GM19238 (cell line): ENCODE results near the gene SNAPC3.
"Not testable (repeated sequence)": the region's sequence is repeated elsewhere in the genome, so short reads cannot be mapped to it uniquely, and the experiment has no call there.

Experiments used
- DNase-seq: peaks from one replicate; pipeline ENCODE4 v3.0.0; 2011; ENCODE audit warnings: low spot score; ENCODE audit not compliant: insufficient read length

SNAPC3 gene

DNA sequence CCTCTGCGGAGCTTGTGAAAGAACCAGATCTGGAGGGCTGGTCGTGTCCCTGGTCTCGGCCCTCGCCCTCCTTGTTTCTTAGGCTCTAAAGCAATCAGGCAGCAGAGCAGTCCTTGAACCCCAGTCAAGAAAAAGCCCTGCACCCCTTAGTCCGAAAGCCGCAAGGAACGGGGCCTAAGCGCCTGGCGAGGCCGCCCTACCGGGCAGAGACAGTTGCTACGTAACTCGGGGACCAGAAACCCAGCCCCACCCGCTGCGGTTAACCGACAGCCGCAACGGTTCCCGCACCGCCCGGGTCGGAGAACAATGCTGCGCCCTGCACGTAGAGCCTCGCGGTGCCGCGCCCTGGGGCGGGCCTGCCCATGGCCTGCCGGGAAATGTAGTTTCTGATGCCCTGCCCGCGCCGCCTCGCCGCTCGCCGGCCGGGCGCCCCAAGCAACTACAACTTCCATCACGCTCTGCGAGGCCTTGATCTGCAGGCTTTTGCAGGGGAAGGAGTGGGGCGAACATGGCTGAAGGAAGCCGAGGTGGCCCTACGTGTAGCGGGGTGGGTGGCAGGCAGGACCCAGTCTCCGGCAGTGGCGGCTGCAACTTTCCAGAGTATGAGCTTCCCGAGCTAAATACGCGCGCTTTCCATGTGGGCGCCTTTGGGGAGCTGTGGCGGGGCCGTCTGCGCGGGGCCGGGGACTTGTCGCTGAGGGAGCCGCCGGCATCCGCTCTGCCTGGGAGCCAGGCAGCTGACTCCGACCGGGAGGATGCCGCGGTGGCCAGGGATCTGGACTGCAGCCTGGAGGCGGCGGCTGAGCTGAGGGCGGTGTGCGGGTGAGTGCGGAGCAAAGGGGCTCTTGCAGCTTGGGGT, at the start of gene SNAPC3:
Gene SNAPC3, plus strand, starts transcription at position 505 of the 859 bp plus-strand sequence. Its CDS starts 4 bp downstream, at position 509.
- peak; percentile 87 for DNase-seq

DNA sequence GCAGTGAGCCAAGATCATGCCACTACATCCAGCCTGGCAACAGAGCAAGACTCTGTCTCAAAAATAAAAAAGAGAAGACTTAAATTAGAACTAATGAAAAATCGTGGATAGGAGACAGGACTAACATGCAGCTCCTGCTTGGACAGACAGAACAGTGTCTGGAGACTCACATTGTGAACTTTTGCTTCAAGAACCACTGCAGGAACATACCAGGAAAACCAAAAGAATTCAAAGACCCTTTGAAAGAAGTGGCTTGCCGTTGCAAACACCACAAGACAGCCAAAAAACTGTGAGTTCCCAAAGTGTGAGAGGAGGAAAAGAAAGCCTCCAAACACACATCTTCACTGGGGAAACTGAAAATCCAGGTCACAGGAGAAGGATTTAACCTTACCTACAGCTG, 48.8 kb upstream of the SNAPC3 start:
- DNase-seq, result no peak

DNA sequence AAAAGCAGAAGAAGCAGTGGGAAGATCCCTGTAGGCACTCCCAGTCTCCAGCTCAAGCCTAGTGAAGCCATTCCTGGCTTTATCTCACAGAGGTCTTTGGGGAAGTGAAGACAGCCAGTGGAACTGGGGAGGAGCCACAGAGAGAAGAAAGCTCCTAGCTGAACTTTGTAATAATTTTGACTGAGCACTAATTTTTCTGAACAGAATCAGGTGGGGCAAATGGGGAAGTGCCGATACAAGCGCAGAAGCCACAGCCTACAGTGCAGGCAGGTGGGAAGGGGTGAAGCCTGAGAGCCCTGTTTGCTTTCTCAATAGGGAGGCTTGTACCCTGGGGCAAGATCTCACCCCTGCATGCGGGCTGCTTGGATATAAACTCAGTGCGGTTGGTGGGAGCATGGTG, 48.4 kb upstream of the SNAPC3 start:
- no peak for DNase-seq

- no peak for DNase-seq
These were observed 47.9 kb upstream of the SNAPC3 start for GRCh38 chr9:15374825-15375224.

GRCh38 chr9:15377625-15378540, 44.8 kb upstream of the SNAPC3 start:
- no peak for DNase-seq

DNA sequence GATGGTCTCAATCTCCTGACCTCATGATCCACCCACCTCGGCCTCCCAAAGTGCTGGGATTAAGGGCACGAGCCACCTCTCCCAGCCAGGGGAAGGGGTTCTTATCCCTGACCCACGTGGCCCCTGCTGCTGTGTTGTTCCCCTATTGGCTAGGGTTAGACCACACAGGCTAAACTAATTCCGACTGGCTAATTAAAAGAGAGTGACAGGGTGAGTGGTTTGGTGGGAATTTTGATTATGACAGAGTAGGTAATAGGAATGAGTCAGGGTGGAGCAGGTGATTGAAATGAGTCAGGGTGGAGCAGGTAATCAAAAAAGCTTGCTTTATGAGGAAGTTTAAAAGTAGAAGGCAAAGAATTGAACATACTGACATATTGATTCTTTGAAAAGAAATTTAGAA, 43.4 kb upstream of the SNAPC3 start:
- DNase-seq, result not testable (repeated sequence)

- DNase-seq, result not testable (repeated sequence)
These were observed 42.8 kb upstream of the SNAPC3 start for GRCh38 chr9:15379888-15380287.

DNA sequence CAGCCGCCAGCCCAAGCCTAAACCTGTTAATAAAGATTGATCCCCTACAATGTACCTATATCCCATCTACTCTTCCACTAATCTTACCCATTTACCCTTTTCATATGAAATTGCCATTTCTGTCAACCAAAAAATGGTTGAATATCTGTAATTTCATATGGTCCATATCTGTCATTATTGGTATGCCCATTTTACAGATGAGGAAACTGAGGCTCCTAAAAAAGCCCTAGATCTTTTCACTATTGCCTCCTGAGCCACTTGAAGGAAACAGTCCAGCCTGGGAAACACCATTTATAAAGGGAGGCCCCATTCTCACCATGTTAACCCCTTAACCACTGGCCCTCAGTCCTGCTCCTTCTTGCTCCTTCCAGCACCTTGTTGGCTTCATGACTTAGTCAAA, 41.2 kb upstream of the SNAPC3 start:
- no peak for DNase-seq

- DNase-seq, result no peak
These were observed 36.2 kb upstream of the SNAPC3 start for GRCh38 chr9:15386465-15386864.

- no peak for DNase-seq
These were observed 33.5 kb upstream of the SNAPC3 start for GRCh38 chr9:15389173-15389572.

DNA sequence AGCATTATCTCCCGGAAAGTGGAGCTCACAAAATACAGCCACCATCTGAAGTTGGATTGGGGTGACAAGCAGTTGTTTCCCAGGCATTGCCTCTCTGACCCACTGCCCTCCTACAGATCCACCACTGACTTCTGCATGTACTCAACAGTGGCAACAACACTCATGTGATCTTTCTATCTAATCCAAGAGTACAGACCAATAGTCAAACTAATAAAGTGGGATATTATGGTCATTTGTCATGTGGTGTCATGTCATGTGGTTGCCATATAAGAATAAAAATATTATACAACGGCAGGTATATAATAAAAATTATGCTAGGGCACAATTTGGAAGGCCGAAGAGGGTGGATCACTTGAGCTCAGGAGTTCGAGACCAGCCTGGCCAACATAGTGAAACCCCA, 33.0 kb upstream of the SNAPC3 start:
- no peak for DNase-seq

GRCh38 chr9:15390201-15390600, 32.5 kb upstream of the SNAPC3 start:
- DNase-seq, result no peak

GRCh38 chr9:15392363-15392762, 30.3 kb upstream of the SNAPC3 start:
- DNase-seq, result no peak

- no peak for DNase-seq
These were observed 22.3 kb upstream of the SNAPC3 start for GRCh38 chr9:15400281-15400941.

- DNase-seq, result no peak
These were observed 21.4 kb upstream of the SNAPC3 start for GRCh38 chr9:15401266-15401665.

GRCh38 chr9:15403155-15403554, 19.5 kb upstream of the SNAPC3 start:
- DNase-seq, result no peak

DNA sequence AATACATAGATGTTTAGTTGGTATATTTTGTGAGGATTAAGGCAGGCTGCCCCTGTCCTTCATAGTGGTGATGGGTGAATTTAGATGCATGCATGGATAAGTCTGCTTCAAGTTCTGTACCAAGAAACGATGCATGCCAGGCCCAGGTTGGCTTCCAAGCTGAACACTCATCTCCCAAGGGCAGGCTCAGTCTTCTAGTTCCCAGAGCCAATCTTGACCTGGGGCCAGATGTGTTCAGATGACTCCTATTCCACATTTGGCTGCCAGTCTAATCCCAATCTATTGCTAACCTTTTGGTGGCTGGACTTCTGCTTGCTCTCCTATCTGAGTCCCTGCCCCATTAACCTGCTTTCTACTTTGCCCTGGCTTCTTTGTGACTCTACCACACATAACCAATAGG, 18.5 kb upstream of the SNAPC3 start:
- DNase-seq, result no peak

- no peak for DNase-seq
These were observed 5.8 kb upstream of the SNAPC3 start for GRCh38 chr9:15416880-15417279.

- DNase-seq, result no peak
These were observed 5.0 kb upstream of the SNAPC3 start for GRCh38 chr9:15417626-15418025.

- DNase-seq, result no peak
These were observed 1.9 kb upstream of the SNAPC3 start for GRCh38 chr9:15420796-15421195.

- no peak for DNase-seq
These were observed 1.1 kb upstream of the SNAPC3 start for GRCh38 chr9:15421532-15421931.

- DNase-seq, result no peak
These were observed 695 bp upstream of the SNAPC3 start for GRCh38 chr9:15421990-15422371.
